ENCODE results near the gene HCN1. TPM values are rescaled to one million over a fixed set of nuclear protein-coding genes. Genes with fewer than 3 reads are reported as not detected.

HCN1 gene
- total RNA-seq, 1 experiment from 2014 or later = 0.04 TPM

DNA sequence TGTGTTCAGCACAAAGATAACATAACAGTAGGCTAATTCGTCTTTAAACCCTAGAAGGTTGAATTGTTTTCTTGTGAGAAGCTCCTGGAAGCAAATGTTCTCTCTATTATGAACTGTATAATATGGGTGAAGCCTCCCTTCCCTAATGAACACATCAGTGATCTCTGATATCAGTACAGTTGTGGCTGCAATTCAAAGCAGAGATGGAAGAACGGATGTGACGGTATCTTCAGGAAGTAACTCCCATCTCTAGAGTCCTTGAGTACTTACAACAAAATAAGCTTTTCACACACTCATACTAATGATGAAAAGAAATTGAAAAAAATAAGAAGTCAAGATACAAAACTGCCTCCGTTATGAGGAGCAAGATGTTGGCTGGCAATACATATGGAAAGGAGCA, 4.5 kb downstream of the HCN1 start:
- CTCF ChIA-PET = no interaction called here
- H3K27me3 ChIP-seq (replicated peaks; ENCODE audit: insufficient read depth, low read depth, low read length, poor library complexity) = peaks cover 86% of the 10 kb centered on the region
- no peak overlapping the region for H3K4me3 ChIP-seq (ENCODE audit: low read depth, low read length, poor library complexity, severe bottlenecking)
- H3K36me3 ChIP-seq (ENCODE audit: insufficient read depth, low read length, poor library complexity, severe bottlenecking) = no peaks in the 10 kb centered on the region
- no peaks in the 10 kb centered on the region for H3K9me3 ChIP-seq (ENCODE audit: low read depth, low read length, poor library complexity, severe bottlenecking)
- POLR2A ChIA-PET (ENCODE audit: low non-redundant PET) = no interaction called here
- DNase-seq (ENCODE audit: low spot score) = no peak
- peaks cover 4% of the 10 kb centered on the region for H3K4me1 ChIP-seq (ENCODE audit: insufficient read depth, low read length, poor library complexity, severe bottlenecking)
- H3K27ac ChIP-seq (ENCODE audit: low read depth, low read length, poor library complexity, severe bottlenecking) = no peak overlapping the region
- intact Hi-C loops (cut with micrococcal nuclease; ENCODE audit: unreplicated experiment) = no loop called here
- BruUV-seq (replicated peaks) = no TSS peak
- no peak for TF ChIP-seq EZH2 (IDR thresholded peaks at IDR 0.05; ENCODE audit: borderline replicate concordance, low read depth, low read length, poor library complexity, severe bottlenecking)
- TF ChIP-seq, protein P1, sequence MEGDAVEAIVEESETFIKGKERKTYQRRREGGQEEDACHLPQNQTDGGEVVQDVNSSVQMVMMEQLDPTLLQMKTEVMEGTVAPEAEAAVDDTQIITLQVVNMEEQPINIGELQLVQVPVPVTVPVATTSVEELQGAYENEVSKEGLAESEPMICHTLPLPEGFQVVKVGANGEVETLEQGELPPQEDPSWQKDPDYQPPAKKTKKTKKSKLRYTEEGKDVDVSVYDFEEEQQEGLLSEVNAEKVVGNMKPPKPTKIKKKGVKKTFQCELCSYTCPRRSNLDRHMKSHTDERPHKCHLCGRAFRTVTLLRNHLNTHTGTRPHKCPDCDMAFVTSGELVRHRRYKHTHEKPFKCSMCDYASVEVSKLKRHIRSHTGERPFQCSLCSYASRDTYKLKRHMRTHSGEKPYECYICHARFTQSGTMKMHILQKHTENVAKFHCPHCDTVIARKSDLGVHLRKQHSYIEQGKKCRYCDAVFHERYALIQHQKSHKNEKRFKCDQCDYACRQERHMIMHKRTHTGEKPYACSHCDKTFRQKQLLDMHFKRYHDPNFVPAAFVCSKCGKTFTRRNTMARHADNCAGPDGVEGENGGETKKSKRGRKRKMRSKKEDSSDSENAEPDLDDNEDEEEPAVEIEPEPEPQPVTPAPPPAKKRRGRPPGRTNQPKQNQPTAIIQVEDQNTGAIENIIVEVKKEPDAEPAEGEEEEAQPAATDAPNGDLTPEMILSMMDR (conservative IDR thresholded peaks at IDR 0.05; ENCODE audit: low read depth, low read length) = no peak

DNA sequence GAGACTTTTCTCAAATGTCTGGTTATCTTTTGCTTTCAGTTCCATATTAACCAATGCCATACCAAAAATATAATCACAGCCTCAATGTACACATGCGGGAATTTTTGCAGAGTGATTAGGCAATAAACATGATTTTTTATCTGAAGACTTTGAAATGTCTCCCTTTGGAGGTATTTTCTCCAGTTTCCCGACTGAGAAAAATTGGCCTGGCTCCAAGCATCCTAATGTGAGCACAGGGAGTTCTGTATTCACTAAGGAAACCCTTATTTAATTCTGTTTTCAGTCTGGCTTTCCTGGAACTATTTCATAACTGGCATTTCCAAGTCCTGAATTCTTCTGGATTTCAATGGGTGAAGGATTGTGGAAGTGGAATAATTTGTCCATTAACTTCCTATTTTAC, 8.5 kb downstream of the HCN1 start:
- H3K9me3 ChIP-seq (ENCODE audit: low read depth, low read length, poor library complexity, severe bottlenecking) = no peaks in the 10 kb centered on the region
- no peak overlapping the region for H3K4me3 ChIP-seq (ENCODE audit: low read depth, low read length, poor library complexity, severe bottlenecking)
- H3K4me1 ChIP-seq (ENCODE audit: insufficient read depth, low read length, poor library complexity, severe bottlenecking) = no peaks in the 10 kb centered on the region
- no peaks in the 10 kb centered on the region for H3K36me3 ChIP-seq (ENCODE audit: insufficient read depth, low read length, poor library complexity, severe bottlenecking)
- no TSS peak for BruUV-seq (replicated peaks)
- POLR2A ChIA-PET (ENCODE audit: low non-redundant PET) = no interaction called here
- intact Hi-C loops (cut with micrococcal nuclease; ENCODE audit: unreplicated experiment) = no loop called here
- DNase-seq (ENCODE audit: low spot score) = no peak
- no peak overlapping the region for H3K27ac ChIP-seq (ENCODE audit: low read depth, low read length, poor library complexity, severe bottlenecking)
- TF ChIP-seq, protein P1 (conservative IDR thresholded peaks at IDR 0.05; ENCODE audit: low read depth, low read length) = no peak
- TF ChIP-seq EZH2 (IDR thresholded peaks at IDR 0.05; ENCODE audit: borderline replicate concordance, low read depth, low read length, poor library complexity, severe bottlenecking) = no peak
- CTCF ChIA-PET = no interaction called here
- H3K27me3 ChIP-seq (replicated peaks; ENCODE audit: insufficient read depth, low read depth, low read length, poor library complexity) = peaks cover 60% of the 10 kb centered on the region

DNA sequence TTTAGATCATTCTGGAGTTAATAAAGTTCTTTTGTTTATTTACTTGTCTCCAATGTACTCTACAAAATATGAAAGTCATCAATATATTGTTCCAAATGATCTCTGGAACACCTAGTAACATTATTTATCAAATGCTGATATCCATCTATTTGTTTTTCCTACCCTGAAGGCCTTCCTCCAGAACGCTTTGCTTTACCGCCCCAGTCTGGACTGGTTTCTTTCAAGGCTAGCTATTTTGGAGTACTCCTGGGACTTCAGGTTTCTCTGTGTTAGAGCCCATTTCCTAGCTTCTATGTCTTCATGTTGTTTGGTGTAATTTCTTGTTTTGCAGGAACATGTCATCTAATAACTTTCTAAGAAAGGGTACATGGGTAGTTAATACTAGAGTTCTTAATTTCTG, 9.6 kb downstream of the HCN1 start:
- BruUV-seq (replicated peaks) = no TSS peak
- intact Hi-C loops (cut with micrococcal nuclease; ENCODE audit: unreplicated experiment) = no loop called here
- no peak overlapping the region for H3K27ac ChIP-seq (ENCODE audit: low read depth, low read length, poor library complexity, severe bottlenecking)
- no peaks in the 10 kb centered on the region for H3K4me1 ChIP-seq (ENCODE audit: insufficient read depth, low read length, poor library complexity, severe bottlenecking)
- no peak overlapping the region for H3K4me3 ChIP-seq (ENCODE audit: low read depth, low read length, poor library complexity, severe bottlenecking)
- no peak for DNase-seq (ENCODE audit: low spot score)
- TF ChIP-seq, protein P1 (conservative IDR thresholded peaks at IDR 0.05; ENCODE audit: low read depth, low read length) = no peak
- no peak for TF ChIP-seq EZH2 (IDR thresholded peaks at IDR 0.05; ENCODE audit: borderline replicate concordance, low read depth, low read length, poor library complexity, severe bottlenecking)
- POLR2A ChIA-PET (ENCODE audit: low non-redundant PET) = no interaction called here
- no peaks in the 10 kb centered on the region for H3K36me3 ChIP-seq (ENCODE audit: insufficient read depth, low read length, poor library complexity, severe bottlenecking)
- no peaks in the 10 kb centered on the region for H3K9me3 ChIP-seq (ENCODE audit: low read depth, low read length, poor library complexity, severe bottlenecking)
- CTCF ChIA-PET = no interaction called here
- peaks cover 50% of the 10 kb centered on the region for H3K27me3 ChIP-seq (replicated peaks; ENCODE audit: insufficient read depth, low read depth, low read length, poor library complexity)

Measured in A673 (cell line).